Lung (tissue), 12 donors: Measurements from ENCODE around the gene YPEL4. TPM values are rescaled to one million over a fixed set of nuclear protein-coding genes. Genes with fewer than 3 reads are reported as not detected.

ENCODE experiments used
- ATAC-seq: fragments of 200-7000 bp; cut with Tn5 transposase; one replicate; pipeline ENCODE4 v1.9.1; 2020; ENCODE audit warnings: moderate number of reproducible peaks; ENCODE audit not compliant: insufficient read depth, low FRiP score
- DNase-seq, 3 donors: peaks; one replicate each; pipeline ENCODE4 v3.0.0-alpha.2; 2013 to 2017
- H3K27ac ChIP-seq, 2 donors: one replicate each; pipeline ENCODE4 v1.5.1; 2013; ENCODE audit warnings: mild to moderate bottlenecking in 2 of 2, moderate library complexity in 2 of 2, control low read depth in 1 of 2, inconsistent platforms in 1 of 2, low read depth in 1 of 2, low read length in 1 of 2
- H3K27me3 ChIP-seq, 3 donors: one replicate each; pipeline ENCODE4 v1.5.1; 2013; ENCODE audit warnings: low read length in 2 of 3; ENCODE audit not compliant: control insufficient read depth in 3 of 3, insufficient read depth in 3 of 3
- H3K36me3 ChIP-seq, 4 donors: one replicate each; pipeline ENCODE4 v1.5.1; 2013; ENCODE audit warnings: low read length in 4 of 4, mild to moderate bottlenecking in 1 of 4, moderate library complexity in 1 of 4; ENCODE audit not compliant: control insufficient read depth in 4 of 4, insufficient read depth in 4 of 4
- H3K4me1 ChIP-seq, 5 donors: one replicate each; pipeline ENCODE4 v1.5.1; 2013; ENCODE audit warnings: low read length in 5 of 5, mild to moderate bottlenecking in 2 of 5, moderate library complexity in 1 of 5; ENCODE audit not compliant: control insufficient read depth in 5 of 5, insufficient read depth in 5 of 5
- H3K4me3 ChIP-seq: one replicate; pipeline ENCODE4 v1.5.1; 2013; ENCODE audit warnings: mild to moderate bottlenecking, control low read depth, moderate library complexity
- H3K9ac ChIP-seq, 2 donors: one replicate each; pipeline ENCODE4 v1.5.1; 2013; ENCODE audit warnings: low read length in 2 of 2, control low read depth in 1 of 2; ENCODE audit not compliant: insufficient read depth in 1 of 2
- H3K9me3 ChIP-seq, 4 donors: one replicate each; pipeline ENCODE4 v1.5.1; 2013; ENCODE audit warnings: low read length in 3 of 4, mild to moderate bottlenecking in 1 of 4, moderate library complexity in 1 of 4; ENCODE audit not compliant: control insufficient read depth in 4 of 4, insufficient read depth in 3 of 4
- CTCF ChIP-seq: IDR thresholded peaks from 2 replicates; pipeline ENCODE4 v1.5.1; 2012; ENCODE audit warnings: mild to moderate bottlenecking; ENCODE audit errors: control extremely low read depth, extremely low read depth
- WGBS, 2 donors: extraction: QIAGEN DNeasy Blood & Tissue Kit; methylation state at CpG; one replicate each; pipeline ENCODE4 v1.1.7; 2013; 5-methylcytosine and 5-hydroxymethylcytosine counted together
- polyA plus RNA-seq, 2 donors: library from polyadenylated mRNA; stranded (reverse); fragments of 200-250 nt; gene quantifications; one replicate each; pipeline ENCODE4 v1.2.1, GENCODE V29; 2013
- total RNA-seq, 2 donors: library from RNA; depleted of rRNA in 1 of 2; stranded (reverse); fragments of >200 nt in 1 of 2; gene quantifications; one replicate each; pipeline ENCODE4 v1.2.1, GENCODE V29; 2014 to 2021
- donor health status: control.
- donor health status: control.
- donor health status: Bipolar disorder and iron deficiency.
- donor health status: healthy.
- donor health status: DM: yes; HTN: yes; CAD: no.

YPEL4 gene
- total and polyA plus RNA-seq, 4 donors = 0.71 to 3.1 (median 1.4) TPM

- Histone ChIP-seq H3K4me1 (peaks cover 0 to 30% (median 11%) of the 10 kb centered on the region in 5 donors), H3K9me3 (no peaks in the 10 kb centered on the region), H3K27me3 (no peaks in the 10 kb centered on the region), H3K4me3 (peak overlapping the region; percentile 66), H3K9ac (peak overlapping the region; percentile 84 to 99), H3K27ac (peak overlapping the region; percentile 69 to 72), H3K36me3 (peaks cover 0 to 7% (median 2%) of the 10 kb centered on the region in 4 donors)
- 0 to 1% methylated on average over 45 to 47 of the region's 47 CpGs for WGBS, 2 donors
- no peak for TF ChIP-seq CTCF
- ATAC-seq (peak; percentile 87), DNase-seq (peak; percentile 94 to 98 (median 97))
These were observed 11.5 kb downstream of the YPEL4 start for GRCh38 chr11:57638005-57638781.

GRCh38 chr11:57637626-57638004 lies 12.1 kb downstream of the YPEL4 start:
- Histone ChIP-seq H3K27ac (peak overlapping the region in 1 of 2 donors; percentile 23), H3K4me1 (peaks cover 0 to 30% (median 11%) of the 10 kb centered on the region in 5 donors), H3K9ac (peak overlapping the region in 1 of 2 donors; percentile 99), H3K4me3 (peak overlapping the region; percentile 15), H3K36me3 (peaks cover 0 to 7% (median 2%) of the 10 kb centered on the region in 4 donors), H3K27me3 (no peaks in the 10 kb centered on the region), H3K9me3 (peaks cover 0 to 2% (median 0%) of the 10 kb centered on the region in 4 donors)
- ATAC-seq (peak; percentile 33), DNase-seq (peak in 2 of 3 donors; percentile 70 to 71)
- 16 to 19% methylated on average over 18 of the region's 18 CpGs for WGBS, 2 donors
- no peak for TF ChIP-seq CTCF

GRCh38 chr11:57635246-57635645 lies 14.5 kb downstream of the YPEL4 start:
- Histone ChIP-seq H3K9me3 (peaks cover 0 to 2% (median 0%) of the 10 kb centered on the region in 4 donors), H3K27ac (no peak overlapping the region), H3K36me3 (peaks cover 0 to 2% (median under 1%) of the 10 kb centered on the region in 4 donors), H3K4me1 (peaks cover 0 to 20% (median 10%) of the 10 kb centered on the region in 5 donors), H3K27me3 (no peaks in the 10 kb centered on the region), H3K9ac (no peak overlapping the region), H3K4me3 (no peak overlapping the region)
- no peak for TF ChIP-seq CTCF
- whole genome bisulfite sequencing, 2 donors = 89 to 95% methylated on average over 8 of the region's 8 CpGs
- no peak for DNase-seq
- ATAC-seq = no peak
